ENCODE data around the gene GAREM1. TPM values are rescaled to one million over a fixed set of nuclear protein-coding genes. Genes with fewer than 3 reads are reported as not detected.

The GAREM1 gene
- total and polyA plus RNA-seq, 8 donors: 2.5 to 60.3 (median 16.2) TPM

DNA sequence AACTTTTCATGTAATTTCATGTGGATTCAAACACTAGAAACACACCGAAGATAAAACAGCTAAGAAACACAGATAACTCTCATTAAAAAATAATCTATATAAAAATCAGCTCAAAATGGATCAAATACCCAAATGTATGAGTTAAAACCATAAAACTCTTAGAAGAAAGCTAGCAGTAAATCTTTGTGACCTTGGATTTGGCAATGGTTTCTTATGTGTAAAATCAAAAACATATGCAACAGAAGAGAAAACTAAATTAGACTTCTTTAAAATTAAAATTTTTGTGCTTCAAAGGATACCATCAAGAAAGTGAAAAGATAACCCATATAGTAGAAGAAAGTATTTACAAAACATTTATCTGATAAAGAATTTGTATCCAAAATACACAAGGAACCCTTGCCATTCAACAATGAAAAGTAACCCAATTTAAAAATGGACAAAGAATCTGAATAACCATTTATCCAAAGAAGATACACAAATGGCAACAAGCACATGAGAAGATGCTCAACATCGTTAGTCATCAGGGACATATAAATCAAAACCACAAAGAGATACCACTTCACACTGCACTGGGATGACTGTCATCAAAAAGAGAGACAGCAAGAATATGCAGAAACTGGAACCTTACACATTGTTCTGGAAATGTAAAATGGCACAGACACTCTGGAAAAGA lies 27.5 kb downstream of the GAREM1 start:
- intact Hi-C loops (cut with DNase I; ENCODE audit: low total_unique reads): no loop called here
- WGBS, 5 donors: 85 to 96% (median 94%) methylated on average over 2 of the region's 2 CpGs
- Histone ChIP-seq H3K9me3 (no peaks in the 10 kb centered on the region), H3K4me1 (peaks cover 0 to 37% (median 18%) of the 10 kb centered on the region in 4 donors), H3K27ac (no peak overlapping the region), H3K27me3 (no peaks in the 10 kb centered on the region), H3K4me3 (no peak overlapping the region), H3K36me3 (no peaks in the 10 kb centered on the region)
- no peak for DNase-seq
- no peak for TF ChIP-seq EP300 (IDR thresholded peaks at IDR 0.05)
- no peak for TF ChIP-seq POLR2A (IDR thresholded peaks at IDR 0.05)
- no peak for TF ChIP-seq CTCF (IDR thresholded peaks at IDR 0.05)
- no peak for TF ChIP-seq POLR2AphosphoS5 (IDR thresholded peaks at IDR 0.05)

DNA sequence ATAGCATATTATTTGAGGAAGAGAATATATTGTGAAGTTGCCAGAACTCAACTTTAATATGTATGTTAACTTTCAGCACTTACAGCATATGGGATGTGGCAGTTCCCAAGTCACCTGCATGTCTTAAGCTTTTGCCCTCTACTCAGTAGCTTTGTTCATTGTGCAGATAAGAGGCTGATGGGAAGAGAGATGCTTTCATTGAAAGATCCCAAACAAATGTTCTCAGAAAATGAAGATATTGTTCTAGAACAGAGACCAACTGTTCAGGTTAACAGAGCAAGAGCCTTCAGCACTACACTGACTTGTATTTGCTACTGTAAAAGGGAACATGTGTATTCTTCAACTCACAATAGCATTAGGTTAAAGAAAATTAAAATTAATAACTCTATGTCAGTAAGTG lies 28.1 kb downstream of the GAREM1 start:
- no peaks in the 10 kb centered on the region for H3K9me3 ChIP-seq
- H3K27me3 ChIP-seq: no peaks in the 10 kb centered on the region
- intact Hi-C loops (cut with DNase I; ENCODE audit: low total_unique reads): no loop called here
- H3K4me3 ChIP-seq: no peak overlapping the region
- no peak overlapping the region for H3K27ac ChIP-seq
- DNase-seq: no peak
- H3K4me1 ChIP-seq: peaks cover 0 to 42% (median 21%) of the 10 kb centered on the region in 4 donors
- H3K36me3 ChIP-seq: no peaks in the 10 kb centered on the region
- TF ChIP-seq EP300 (IDR thresholded peaks at IDR 0.05) (no peak), CTCF (IDR thresholded peaks at IDR 0.05) (no peak)

DNA sequence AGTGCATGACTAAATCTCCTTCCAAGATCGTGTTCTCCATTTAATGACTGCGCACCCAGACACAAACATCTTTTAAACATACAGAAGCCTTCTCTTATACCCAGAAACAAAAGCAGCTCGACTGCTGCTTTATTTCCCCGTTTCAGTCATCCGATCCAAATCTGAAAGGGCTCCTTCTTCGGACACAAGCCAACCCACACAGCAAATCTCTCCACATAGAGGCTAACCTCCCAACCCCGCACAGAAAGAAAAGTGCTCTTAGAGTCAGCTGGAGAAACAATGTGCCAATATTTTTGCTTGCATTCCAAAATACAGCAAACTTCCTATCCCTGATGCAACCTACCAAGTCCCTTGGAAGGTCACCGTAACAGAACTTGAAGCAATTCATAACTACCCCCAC lies 29.1 kb downstream of the GAREM1 start:
- H3K4me1 ChIP-seq: peaks cover 0 to 49% (median 26%) of the 10 kb centered on the region in 4 donors
- TF ChIP-seq POLR2A (IDR thresholded peaks at IDR 0.05) (no peak), EP300 (IDR thresholded peaks at IDR 0.05) (no peak), POLR2AphosphoS5 (IDR thresholded peaks at IDR 0.05) (no peak), CTCF (IDR thresholded peaks at IDR 0.05) (no peak)
- 51 to 81% (median 64%) methylated on average over 8 of the region's 8 CpGs for WGBS, 5 donors
- no peak overlapping the region for H3K27ac ChIP-seq
- no peaks in the 10 kb centered on the region for H3K36me3 ChIP-seq
- peak in 1 of 2 donors; percentile 35 for DNase-seq
- no peaks in the 10 kb centered on the region for H3K9me3 ChIP-seq
- intact Hi-C loops (cut with DNase I; ENCODE audit: low total_unique reads): no loop called here
- H3K4me3 ChIP-seq: no peak overlapping the region
- H3K27me3 ChIP-seq: no peaks in the 10 kb centered on the region

GRCh38 chr18:32440518-32440917 lies 30.2 kb downstream of the GAREM1 start:
- TF ChIP-seq POLR2A (IDR thresholded peaks at IDR 0.05): no peak
- no peaks in the 10 kb centered on the region for H3K9me3 ChIP-seq
- H3K4me3 ChIP-seq: no peak overlapping the region
- peaks cover 0 to 59% (median 29%) of the 10 kb centered on the region in 4 donors for H3K4me1 ChIP-seq
- no peaks in the 10 kb centered on the region for H3K36me3 ChIP-seq
- intact Hi-C loops (cut with DNase I; ENCODE audit: low total_unique reads): no loop called here
- DNase-seq: no peak
- H3K27ac ChIP-seq: no peak overlapping the region
- 88 to 97% (median 93%) methylated on average over 4 of the region's 4 CpGs for WGBS, 5 donors
- no peaks in the 10 kb centered on the region for H3K27me3 ChIP-seq

GRCh38 chr18:32439802-32440201 lies 30.9 kb downstream of the GAREM1 start:
- 83 to 94% (median 91%) methylated on average over 1 of the region's 1 CpG for WGBS, 5 donors
- no peak for DNase-seq
- intact Hi-C loops (cut with DNase I; ENCODE audit: low total_unique reads): no loop called here
- no peak overlapping the region for H3K27ac ChIP-seq
- H3K4me3 ChIP-seq: no peak overlapping the region
- H3K36me3 ChIP-seq: no peaks in the 10 kb centered on the region
- peaks cover 0 to 65% (median 34%) of the 10 kb centered on the region in 4 donors for H3K4me1 ChIP-seq
- H3K9me3 ChIP-seq: no peaks in the 10 kb centered on the region
- TF ChIP-seq POLR2A (IDR thresholded peaks at IDR 0.05): no peak
- TF ChIP-seq EP300 (IDR thresholded peaks at IDR 0.05): no peak
- peak in 1 of 7 experiments; percentile 16 for TF ChIP-seq CTCF (IDR thresholded peaks at IDR 0.05)
- no peak for TF ChIP-seq POLR2AphosphoS5 (IDR thresholded peaks at IDR 0.05)
- H3K27me3 ChIP-seq: no peaks in the 10 kb centered on the region
